ENCODE measurements around the gene CEBPZ. TPM values are rescaled to one million over a fixed set of nuclear protein-coding genes. Genes with fewer than 3 reads are reported as not detected.
"Not testable (repeated sequence)": the region's sequence is repeated elsewhere in the genome, so short reads cannot be mapped to it uniquely, and the experiment has no call there.

The CEBPZ gene
- total RNA-seq, 1 donor from 2014 or later, result 47.5 TPM

DNA sequence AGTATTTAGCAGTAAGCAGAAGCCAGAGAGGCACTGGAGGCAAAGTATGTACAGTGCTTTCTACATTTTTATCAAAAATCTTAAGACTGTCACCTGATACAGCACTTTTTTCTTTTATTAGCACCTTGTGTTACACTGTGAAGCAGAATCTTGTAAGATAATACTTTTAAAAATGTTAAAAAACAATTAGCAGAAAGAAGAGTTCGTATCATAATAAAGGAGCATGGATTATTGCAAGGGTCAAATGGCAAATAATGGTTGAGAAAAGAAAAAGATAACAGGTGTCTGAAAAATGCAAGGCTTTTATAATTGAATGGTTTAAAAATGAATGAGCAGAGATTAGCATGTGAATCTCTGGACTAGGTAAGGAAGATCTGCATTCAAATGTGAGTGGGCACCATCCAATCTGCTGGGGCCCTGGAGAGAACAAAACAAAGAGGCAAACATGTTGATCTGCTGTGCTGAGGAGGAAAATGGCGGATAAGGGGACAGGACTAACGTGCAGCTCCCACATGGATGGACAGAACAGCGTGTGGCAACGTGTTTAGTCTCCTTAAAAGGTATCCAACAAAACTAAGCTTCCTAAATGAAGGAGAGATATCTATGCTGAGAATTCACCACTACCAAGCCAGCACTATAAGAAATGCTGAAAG, 25.6 kb downstream of the CEBPZ start:
- H3K79me2 ChIP-seq (ENCODE audit: insufficient read depth, low read length), result peaks cover 67% of the 10 kb centered on the region
- peaks cover 16% of the 10 kb centered on the region for H3K4me1 Mint-ChIP-seq (ENCODE audit: low read depth, unreplicated experiment)
- no peak for DNase-seq (ENCODE audit: low read depth)
- no peak overlapping the region for H3K4me2 ChIP-seq (ENCODE audit: low read length)
- TF ChIP-seq, protein P1, sequence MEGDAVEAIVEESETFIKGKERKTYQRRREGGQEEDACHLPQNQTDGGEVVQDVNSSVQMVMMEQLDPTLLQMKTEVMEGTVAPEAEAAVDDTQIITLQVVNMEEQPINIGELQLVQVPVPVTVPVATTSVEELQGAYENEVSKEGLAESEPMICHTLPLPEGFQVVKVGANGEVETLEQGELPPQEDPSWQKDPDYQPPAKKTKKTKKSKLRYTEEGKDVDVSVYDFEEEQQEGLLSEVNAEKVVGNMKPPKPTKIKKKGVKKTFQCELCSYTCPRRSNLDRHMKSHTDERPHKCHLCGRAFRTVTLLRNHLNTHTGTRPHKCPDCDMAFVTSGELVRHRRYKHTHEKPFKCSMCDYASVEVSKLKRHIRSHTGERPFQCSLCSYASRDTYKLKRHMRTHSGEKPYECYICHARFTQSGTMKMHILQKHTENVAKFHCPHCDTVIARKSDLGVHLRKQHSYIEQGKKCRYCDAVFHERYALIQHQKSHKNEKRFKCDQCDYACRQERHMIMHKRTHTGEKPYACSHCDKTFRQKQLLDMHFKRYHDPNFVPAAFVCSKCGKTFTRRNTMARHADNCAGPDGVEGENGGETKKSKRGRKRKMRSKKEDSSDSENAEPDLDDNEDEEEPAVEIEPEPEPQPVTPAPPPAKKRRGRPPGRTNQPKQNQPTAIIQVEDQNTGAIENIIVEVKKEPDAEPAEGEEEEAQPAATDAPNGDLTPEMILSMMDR (IDR thresholded peaks at IDR 0.05; ENCODE audit: insufficient read depth, low read depth, low read length), result no peak
- no peak for TF ChIP-seq EZH2 (IDR thresholded peaks at IDR 0.05; ENCODE audit: insufficient read depth, low read length)
- H3K4me3 Mint-ChIP-seq (ENCODE audit: unreplicated experiment), result no peak overlapping the region
- no peak overlapping the region for H3K9ac ChIP-seq (ENCODE audit: low read length)
- no peak overlapping the region for H3K27ac ChIP-seq (ENCODE audit: low read depth, low read length)
- H3K9me3 ChIP-seq (ENCODE audit: insufficient read depth, low read depth, low read length), result no peaks in the 10 kb centered on the region
- peaks cover 51% of the 10 kb centered on the region for H3K36me3 ChIP-seq (ENCODE audit: insufficient read depth, low read length)
- no peaks in the 10 kb centered on the region for H3K27me3 ChIP-seq (ENCODE audit: insufficient read depth, low read length)
- no peaks in the 10 kb centered on the region for H3K27me3 Mint-ChIP-seq (ENCODE audit: low read depth, unreplicated experiment)
- peaks cover 56% of the 10 kb centered on the region for H3K36me3 Mint-ChIP-seq (ENCODE audit: low read depth, unreplicated experiment)
- FAIRE-seq, result no peak
- no peak overlapping the region for H3K4me3 ChIP-seq (ENCODE audit: insufficient read depth, low read depth, low read length)
- peaks cover 15% of the 10 kb centered on the region for H4K20me1 ChIP-seq (ENCODE audit: insufficient read depth, low read length)
- no peaks in the 10 kb centered on the region for H3K4me1 ChIP-seq (ENCODE audit: insufficient read depth, low read length)
- no peak overlapping the region for H2AFZ ChIP-seq (ENCODE audit: low read depth, low read length)
- peaks cover 6% of the 10 kb centered on the region for H3K9me3 Mint-ChIP-seq (ENCODE audit: unreplicated experiment)
- H3K27ac Mint-ChIP-seq (ENCODE audit: unreplicated experiment), result no peak overlapping the region

DNA sequence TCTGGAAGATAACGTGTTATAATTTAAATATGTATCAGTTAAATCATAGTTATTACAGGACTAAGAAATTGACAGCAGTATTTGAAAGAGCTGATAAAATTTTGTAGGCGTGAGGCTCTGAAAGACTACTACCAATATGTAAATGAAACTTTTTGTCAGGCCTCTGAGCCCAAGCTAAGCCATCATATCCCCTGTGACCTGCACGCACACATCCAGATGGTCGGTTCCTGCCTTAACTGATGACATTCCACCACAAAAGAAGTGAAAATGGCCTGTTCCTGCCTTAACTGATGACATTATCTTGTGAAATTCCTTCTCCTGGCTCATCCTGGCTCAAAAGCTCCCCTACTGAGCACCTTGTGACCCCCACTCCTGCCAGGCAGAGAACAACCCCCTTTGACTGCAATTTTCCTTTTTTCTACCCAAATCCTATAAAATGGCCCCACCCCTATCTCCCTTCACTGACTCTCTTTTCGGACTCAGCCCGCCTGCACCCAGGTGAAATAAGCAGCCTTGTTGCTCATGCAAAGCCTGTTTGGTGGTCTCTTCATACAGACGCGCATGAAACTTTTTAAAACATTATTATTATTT, 26.2 kb downstream of the CEBPZ start:
- not testable (repeated sequence) for FAIRE-seq; H3K27ac ChIP-seq (ENCODE audit: low read depth, low read length); DNase-seq (ENCODE audit: low read depth); H3K27me3 Mint-ChIP-seq (ENCODE audit: low read depth, unreplicated experiment); H3K4me1 ChIP-seq (ENCODE audit: insufficient read depth, low read length); H3K4me2 ChIP-seq (ENCODE audit: low read length); H3K9me3 ChIP-seq (ENCODE audit: insufficient read depth, low read depth, low read length); H3K9ac ChIP-seq (ENCODE audit: low read length); H2AFZ ChIP-seq (ENCODE audit: low read depth, low read length); H3K27me3 ChIP-seq (ENCODE audit: insufficient read depth, low read length); H3K4me3 ChIP-seq (ENCODE audit: insufficient read depth, low read depth, low read length); H3K9me3 Mint-ChIP-seq (ENCODE audit: unreplicated experiment)
- Mint-ChIP-seq H3K36me3 (ENCODE audit: low read depth, unreplicated experiment) (peaks cover 56% of the 10 kb centered on the region), H3K4me1 (ENCODE audit: low read depth, unreplicated experiment) (peaks cover 20% of the 10 kb centered on the region), H3K4me3 (ENCODE audit: unreplicated experiment) (peak overlapping the region; percentile 67), H3K27ac (ENCODE audit: unreplicated experiment) (peak overlapping the region; percentile 60)
- peaks cover 52% of the 10 kb centered on the region for H3K36me3 ChIP-seq (ENCODE audit: insufficient read depth, low read length)
- peaks cover 73% of the 10 kb centered on the region for H3K79me2 ChIP-seq (ENCODE audit: insufficient read depth, low read length)
- peaks cover 20% of the 10 kb centered on the region for H4K20me1 ChIP-seq (ENCODE audit: insufficient read depth, low read length)

GRCh38 chr2:37203708-37204107, 27.7 kb downstream of the CEBPZ start:
- H3K36me3 ChIP-seq (ENCODE audit: insufficient read depth, low read length), result peaks cover 39% of the 10 kb centered on the region
- no peak overlapping the region for H3K27ac ChIP-seq (ENCODE audit: low read depth, low read length)
- TF ChIP-seq, protein P1 (IDR thresholded peaks at IDR 0.05; ENCODE audit: insufficient read depth, low read depth, low read length), result no peak
- TF ChIP-seq EZH2 (IDR thresholded peaks at IDR 0.05; ENCODE audit: insufficient read depth, low read length), result no peak
- no peaks in the 10 kb centered on the region for H3K9me3 ChIP-seq (ENCODE audit: insufficient read depth, low read depth, low read length)
- no peak overlapping the region for H3K4me2 ChIP-seq (ENCODE audit: low read length)
- H3K36me3 Mint-ChIP-seq (ENCODE audit: low read depth, unreplicated experiment), result peaks cover 52% of the 10 kb centered on the region
- H2AFZ ChIP-seq (ENCODE audit: low read depth, low read length), result no peak overlapping the region
- peaks cover 20% of the 10 kb centered on the region for H3K4me1 Mint-ChIP-seq (ENCODE audit: low read depth, unreplicated experiment)
- peaks cover 6% of the 10 kb centered on the region for H3K9me3 Mint-ChIP-seq (ENCODE audit: unreplicated experiment)
- peaks cover 25% of the 10 kb centered on the region for H4K20me1 ChIP-seq (ENCODE audit: insufficient read depth, low read length)
- H3K27me3 Mint-ChIP-seq (ENCODE audit: low read depth, unreplicated experiment), result no peaks in the 10 kb centered on the region
- H3K27ac Mint-ChIP-seq (ENCODE audit: unreplicated experiment), result no peak overlapping the region
- H3K79me2 ChIP-seq (ENCODE audit: insufficient read depth, low read length), result peaks cover 76% of the 10 kb centered on the region
- no peak overlapping the region for H3K4me3 Mint-ChIP-seq (ENCODE audit: unreplicated experiment)
- no peak overlapping the region for H3K9ac ChIP-seq (ENCODE audit: low read length)
- no peaks in the 10 kb centered on the region for H3K27me3 ChIP-seq (ENCODE audit: insufficient read depth, low read length)
- H3K4me3 ChIP-seq (ENCODE audit: insufficient read depth, low read depth, low read length), result no peak overlapping the region
- FAIRE-seq (no peak), DNase-seq (ENCODE audit: low read depth) (no peak)
- H3K4me1 ChIP-seq (ENCODE audit: insufficient read depth, low read length), result no peaks in the 10 kb centered on the region
